ENCODE measurements around the gene NNAT. TPM values are rescaled to one million over a fixed set of nuclear protein-coding genes. Genes with fewer than 3 reads are reported as not detected.

NNAT gene
- total RNA-seq, 1 donor from 2014 or later = 0.40 TPM

- ATAC-seq (ENCODE audit: low read depth) (no peak), DNase-seq (no peak)
- Mint-ChIP-seq H3K4me1 (peaks cover 39% of the 10 kb centered on the region), H3K27me3 (no peaks in the 10 kb centered on the region), H3K4me3 (no peak overlapping the region), H3K27ac (no peak overlapping the region), H3K9me3 (no peaks in the 10 kb centered on the region), H3K36me3 (ENCODE audit: low read depth) (peaks cover 2% of the 10 kb centered on the region)
- intact Hi-C loops (cut with micrococcal nuclease) = loop anchor here (5.0 kb wide), 1 partner anchor 523 kb away; no protein-coding TSS in a partner anchor
- TF ChIP-seq, protein P1, sequence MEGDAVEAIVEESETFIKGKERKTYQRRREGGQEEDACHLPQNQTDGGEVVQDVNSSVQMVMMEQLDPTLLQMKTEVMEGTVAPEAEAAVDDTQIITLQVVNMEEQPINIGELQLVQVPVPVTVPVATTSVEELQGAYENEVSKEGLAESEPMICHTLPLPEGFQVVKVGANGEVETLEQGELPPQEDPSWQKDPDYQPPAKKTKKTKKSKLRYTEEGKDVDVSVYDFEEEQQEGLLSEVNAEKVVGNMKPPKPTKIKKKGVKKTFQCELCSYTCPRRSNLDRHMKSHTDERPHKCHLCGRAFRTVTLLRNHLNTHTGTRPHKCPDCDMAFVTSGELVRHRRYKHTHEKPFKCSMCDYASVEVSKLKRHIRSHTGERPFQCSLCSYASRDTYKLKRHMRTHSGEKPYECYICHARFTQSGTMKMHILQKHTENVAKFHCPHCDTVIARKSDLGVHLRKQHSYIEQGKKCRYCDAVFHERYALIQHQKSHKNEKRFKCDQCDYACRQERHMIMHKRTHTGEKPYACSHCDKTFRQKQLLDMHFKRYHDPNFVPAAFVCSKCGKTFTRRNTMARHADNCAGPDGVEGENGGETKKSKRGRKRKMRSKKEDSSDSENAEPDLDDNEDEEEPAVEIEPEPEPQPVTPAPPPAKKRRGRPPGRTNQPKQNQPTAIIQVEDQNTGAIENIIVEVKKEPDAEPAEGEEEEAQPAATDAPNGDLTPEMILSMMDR (IDR thresholded peaks at IDR 0.05) = no peak
- ChIA-PET CTCF (interaction anchor here (0.6 to 7.6 kb wide), 4 partner anchors 145 to 334 kb away, joined by 3 to 79 read pairs (median 7); no protein-coding TSS in a partner anchor), POLR2A (interaction anchor here (0.6 kb wide), 1 partner anchor 1576 kb away, joined by 3 read pairs; no protein-coding TSS in a partner anchor)
Observed at GRCh38 chr20:37529968-37530600, 9.0 kb downstream of the NNAT start.

DNA sequence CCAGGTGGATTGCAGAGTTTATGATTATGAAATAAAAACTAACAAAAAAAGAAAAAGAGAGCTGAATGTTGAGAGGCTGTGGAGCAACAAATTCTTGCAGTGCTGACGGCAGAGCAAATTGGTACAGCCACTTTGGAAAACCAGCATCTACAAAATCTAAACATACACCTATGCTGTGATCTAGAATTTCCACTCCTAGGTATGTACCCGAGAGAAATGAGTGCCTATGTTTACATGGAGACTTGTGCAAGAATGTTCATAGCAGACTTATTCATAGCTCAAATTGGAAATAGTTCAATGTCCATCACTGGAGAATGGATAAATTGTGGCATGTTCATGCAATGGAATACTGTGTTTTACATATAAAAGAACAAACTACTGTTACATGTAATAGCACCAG lies 9.6 kb downstream of the NNAT start:
- H3K36me3 Mint-ChIP-seq (ENCODE audit: low read depth) = no peaks in the 10 kb centered on the region
- CTCF ChIA-PET = interaction anchor here (0.6 to 7.6 kb wide), 5 partner anchors 146 to 339 kb away, joined by 3 to 79 read pairs (median 6); no protein-coding TSS in a partner anchor
- H3K27me3 Mint-ChIP-seq = no peaks in the 10 kb centered on the region
- H3K9me3 Mint-ChIP-seq = no peaks in the 10 kb centered on the region
- H3K27ac Mint-ChIP-seq = no peak overlapping the region
- intact Hi-C loops (cut with micrococcal nuclease) = loop anchor here (5.0 kb wide), 1 partner anchor 523 kb away; no protein-coding TSS in a partner anchor
- POLR2A ChIA-PET = interaction anchor here (0.6 kb wide), 1 partner anchor 1577 kb away, joined by 3 read pairs; no protein-coding TSS in a partner anchor
- no peak for ATAC-seq (ENCODE audit: low read depth)
- TF ChIP-seq, protein P1 (IDR thresholded peaks at IDR 0.05) = no peak
- no peak for DNase-seq
- H3K4me3 Mint-ChIP-seq = no peak overlapping the region
- H3K4me1 Mint-ChIP-seq = peaks cover 34% of the 10 kb centered on the region

DNA sequence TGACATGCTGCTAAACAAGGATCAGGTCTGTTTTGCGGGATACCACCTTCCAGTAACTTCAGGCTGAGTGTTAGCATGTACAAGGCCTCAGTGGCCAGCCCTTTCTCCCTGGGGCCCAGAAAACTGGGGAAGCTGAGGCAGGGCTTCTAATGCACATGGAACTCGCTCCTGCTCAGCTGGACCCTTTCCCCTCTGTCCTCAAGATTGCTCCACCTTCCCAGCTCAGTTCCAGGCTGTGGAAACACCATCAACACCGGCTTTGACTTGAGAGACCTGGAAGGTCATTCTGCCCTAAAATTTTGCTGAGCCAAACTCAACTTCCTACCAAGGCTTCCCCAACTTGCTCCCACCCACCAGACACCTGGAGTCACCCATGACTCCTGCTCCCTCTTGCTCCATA lies 10.8 kb downstream of the NNAT start:
- DNase-seq = no peak
- POLR2A ChIA-PET = no interaction called here
- Mint-ChIP-seq H3K4me1 (peaks cover 23% of the 10 kb centered on the region), H3K27ac (no peak overlapping the region), H3K4me3 (no peak overlapping the region), H3K36me3 (ENCODE audit: low read depth) (no peaks in the 10 kb centered on the region), H3K9me3 (no peaks in the 10 kb centered on the region), H3K27me3 (peaks cover 1% of the 10 kb centered on the region)
- ATAC-seq (ENCODE audit: low read depth) = no peak
- intact Hi-C loops (cut with micrococcal nuclease) = loop anchor here (5.0 kb wide), 1 partner anchor 525 kb away; no protein-coding TSS in a partner anchor
- TF ChIP-seq, protein P1 (IDR thresholded peaks at IDR 0.05) = no peak
- CTCF ChIA-PET = interaction anchor here (7.6 kb wide), 1 partner anchor 335 kb away, joined by 79 read pairs; no protein-coding TSS in a partner anchor

DNA sequence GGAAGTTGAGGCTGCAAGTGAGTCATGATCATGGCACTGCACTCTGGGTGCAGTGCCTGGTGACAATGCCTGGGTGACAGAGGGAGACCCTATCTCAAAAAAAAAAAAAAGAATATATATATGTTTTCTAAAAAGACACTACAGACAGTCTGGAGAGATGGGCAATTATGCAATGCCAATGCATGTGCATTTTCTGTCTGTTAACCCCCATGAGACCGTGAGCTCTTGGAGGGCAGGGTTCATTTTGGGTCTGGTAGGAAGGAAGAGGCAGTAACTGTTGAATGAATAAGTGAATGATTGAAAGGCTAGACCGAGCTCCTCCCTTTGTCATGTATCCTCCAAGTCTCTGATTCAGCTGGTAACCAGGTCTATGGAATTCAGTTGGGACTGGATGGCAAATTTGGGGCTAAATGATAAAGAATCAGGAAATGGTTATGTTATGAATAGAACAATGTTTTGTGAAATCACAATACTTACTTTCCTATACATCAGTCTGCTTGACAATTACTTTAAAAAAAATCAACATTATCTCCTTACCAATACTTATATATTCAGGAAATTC lies 12.2 kb downstream of the NNAT start:
- DNase-seq (no peak), ATAC-seq (ENCODE audit: low read depth) (no peak)
- intact Hi-C loops (cut with micrococcal nuclease) = loop anchor here (5.0 kb wide), 1 partner anchor 526 kb away; no protein-coding TSS in a partner anchor
- Mint-ChIP-seq H3K9me3 (no peaks in the 10 kb centered on the region), H3K27me3 (peaks cover 6% of the 10 kb centered on the region), H3K4me1 (peaks cover 18% of the 10 kb centered on the region), H3K4me3 (no peak overlapping the region), H3K36me3 (ENCODE audit: low read depth) (no peaks in the 10 kb centered on the region), H3K27ac (no peak overlapping the region)
- CTCF ChIA-PET = interaction anchor here (1.0 to 7.6 kb wide), 14 partner anchors 8 to 525 kb away, joined by 3 to 79 read pairs (median 4); no protein-coding TSS in a partner anchor
- TF ChIP-seq, protein P1 (IDR thresholded peaks at IDR 0.05) = no peak
- POLR2A ChIA-PET = interaction anchor here (1.2 to 2.6 kb wide), 3 partner anchors 263 to 338 kb away, joined by 5 to 13 read pairs (median 9); no protein-coding TSS in a partner anchor

Data from activated B cell treated with CpG ODN at 0.5 μM for 24 hours (primary cell).